NCI-H526 treated with DMSO at 0.1 percent for 48 hours (cell line): Measurements from ENCODE around the gene SH3D19.
"Not testable (repeated sequence)": the region's sequence is repeated elsewhere in the genome, so short reads cannot be mapped to it uniquely, and the experiment has no call there.

ENCODE experiments used
- DNase-seq: peaks from one replicate; lab custom pipeline; 2025; lab: John Stamatoyannopoulos, UW

SH3D19 gene

GRCh38 chr4:151322570-151322969, 2.8 kb downstream of the SH3D19 start:
- no peak for DNase-seq

GRCh38 chr4:151322161-151322560, 3.2 kb downstream of the SH3D19 start:
- DNase-seq: not testable (repeated sequence)

GRCh38 chr4:151321586-151321985, 3.8 kb downstream of the SH3D19 start:
- no peak for DNase-seq

- DNase-seq: no peak
Observed at GRCh38 chr4:151319490-151319889, 5.9 kb downstream of the SH3D19 start.

- no peak for DNase-seq
Observed at GRCh38 chr4:151318307-151319006, 6.9 kb downstream of the SH3D19 start.

GRCh38 chr4:151316645-151317044, 8.8 kb downstream of the SH3D19 start:
- DNase-seq: no peak

- DNase-seq: no peak
Observed at GRCh38 chr4:151315212-151315886, 10.1 kb downstream of the SH3D19 start.

GRCh38 chr4:151314479-151314878, 10.9 kb downstream of the SH3D19 start:
- DNase-seq: no peak

GRCh38 chr4:151314010-151314355, 11.4 kb downstream of the SH3D19 start:
- DNase-seq: no peak

- DNase-seq: no peak
Observed at GRCh38 chr4:151313306-151314009, 11.9 kb downstream of the SH3D19 start.

GRCh38 chr4:151310124-151310728, 15.2 kb downstream of the SH3D19 start:
- no peak for DNase-seq

- DNase-seq: no peak
Observed at GRCh38 chr4:151304755-151305154, 20.6 kb downstream of the SH3D19 start.

- DNase-seq: no peak
Observed at GRCh38 chr4:151304226-151304625, 21.2 kb downstream of the SH3D19 start.

GRCh38 chr4:151302432-151302831, 23.0 kb downstream of the SH3D19 start:
- DNase-seq: no peak

GRCh38 chr4:151297170-151297569, 28.2 kb downstream of the SH3D19 start:
- DNase-seq: no peak

GRCh38 chr4:151296227-151296626, 29.2 kb downstream of the SH3D19 start:
- DNase-seq: no peak

- no peak for DNase-seq
Observed at GRCh38 chr4:151294833-151295496, 30.4 kb downstream of the SH3D19 start.

- DNase-seq: no peak
Observed at GRCh38 chr4:151292038-151292437, 33.4 kb downstream of the SH3D19 start.

- no peak for DNase-seq
Observed at GRCh38 chr4:151291485-151291884, 33.9 kb downstream of the SH3D19 start.

GRCh38 chr4:151287409-151287808, 38.0 kb downstream of the SH3D19 start:
- no peak for DNase-seq

- DNase-seq: no peak
Observed at GRCh38 chr4:151284534-151285245, 40.7 kb downstream of the SH3D19 start.
